ENCODE data around the gene CRY2.

GRCh38 chr11:45869551-45869950 lies 22.3 kb downstream of the CRY2 start:
- no peak for TF ChIP-seq CTCF (conservative IDR thresholded peaks at IDR 0.05 in 1 of 2, IDR thresholded peaks at IDR 0.05 in 1 of 2; ENCODE audit: low read depth in 1 of 2, low read length in 2 of 2)
- TF ChIP-seq EZH2 (IDR thresholded peaks at IDR 0.05; ENCODE audit: low read length, missing control alignments) = no peak

Measured in fibroblast of lung (primary cell).